H7 (cell line): ENCODE results near the gene LRRC27. TPM values are rescaled to one million over a fixed set of nuclear protein-coding genes. Genes with fewer than 3 reads are reported as not detected.

Experiments used
- DNase-seq: peaks from one replicate; pipeline ENCODE4 v3.0.0; 2012
- H3K27me3 ChIP-seq: 2 replicates; pipeline ENCODE4 v1.6.0; 2011; ENCODE audit warnings: mild to moderate bottlenecking, low read length; ENCODE audit not compliant: control insufficient read depth, insufficient read depth
- H3K36me3 ChIP-seq: replicated peaks from 2 replicates; pipeline ENCODE4 v1.5.1; 2011; ENCODE audit warnings: low read length; ENCODE audit not compliant: control insufficient read depth, insufficient read depth
- H3K4me3 ChIP-seq: 2 replicates; pipeline ENCODE4 v1.5.1; 2011; ENCODE audit warnings: low read depth, mild to moderate bottlenecking, control low read depth, low read length, moderate library complexity; ENCODE audit not compliant: insufficient read depth
- total RNA-seq: library from RNA; depleted of rRNA; stranded (reverse); fragments of >200 nt; shearing (Covaris generic); gene quantifications from 2 replicates; pipeline ENCODE4 v1.2.3, GENCODE V29; 2014

Gene LRRC27
- total RNA-seq, 1 experiment from 2014 or later, result 4.0 TPM

GRCh38 chr10:132418527-132419416 lies 86.8 kb downstream of the LRRC27 start:
- Histone ChIP-seq H3K4me3 (peak overlapping the region; percentile 14; the same call in 1 of the 2 replicates), H3K27me3 (no peaks in the 10 kb centered on the region), H3K36me3 (no peaks in the 10 kb centered on the region)
- DNase-seq, result peak; percentile 96

GRCh38 chr10:132419538-132420468 lies 87.8 kb downstream of the LRRC27 start:
- Histone ChIP-seq H3K4me3 (no peak overlapping the region), H3K36me3 (no peaks in the 10 kb centered on the region), H3K27me3 (no peaks in the 10 kb centered on the region)
- peak; percentile 91 for DNase-seq

GRCh38 chr10:132420469-132420980 lies 88.5 kb downstream of the LRRC27 start:
- peak; percentile 73 for DNase-seq
- no peaks in the 10 kb centered on the region for H3K27me3 ChIP-seq
- no peak overlapping the region for H3K4me3 ChIP-seq
- H3K36me3 ChIP-seq, result no peaks in the 10 kb centered on the region

- no peak overlapping the region for H3K4me3 ChIP-seq
- H3K36me3 ChIP-seq, result no peaks in the 10 kb centered on the region
- no peaks in the 10 kb centered on the region for H3K27me3 ChIP-seq
- peak; percentile 84 for DNase-seq
Observed at GRCh38 chr10:132420981-132421846, 89.2 kb downstream of the LRRC27 start.

- no peaks in the 10 kb centered on the region for H3K36me3 ChIP-seq
- no peaks in the 10 kb centered on the region for H3K27me3 ChIP-seq
- no peak overlapping the region for H3K4me3 ChIP-seq
- DNase-seq, result peak; percentile 72
Observed at GRCh38 chr10:132421847-132422751, 90.1 kb downstream of the LRRC27 start.

- no peak for DNase-seq
- no peak overlapping the region for H3K4me3 ChIP-seq
- H3K27me3 ChIP-seq, result no peaks in the 10 kb centered on the region
- no peaks in the 10 kb centered on the region for H3K36me3 ChIP-seq
Observed at GRCh38 chr10:132422903-132423825, 91.2 kb downstream of the LRRC27 start.

GRCh38 chr10:132423966-132424861 lies 92.2 kb downstream of the LRRC27 start:
- Histone ChIP-seq H3K27me3 (no peaks in the 10 kb centered on the region), H3K36me3 (no peaks in the 10 kb centered on the region), H3K4me3 (no peak overlapping the region)
- DNase-seq, result no peak

GRCh38 chr10:132425029-132425756 lies 93.2 kb downstream of the LRRC27 start:
- Histone ChIP-seq H3K27me3 (no peaks in the 10 kb centered on the region), H3K4me3 (no peak overlapping the region), H3K36me3 (no peaks in the 10 kb centered on the region)
- DNase-seq, result no peak

GRCh38 chr10:132425757-132426155 lies 93.8 kb downstream of the LRRC27 start:
- Histone ChIP-seq H3K4me3 (no peak overlapping the region), H3K27me3 (no peaks in the 10 kb centered on the region), H3K36me3 (no peaks in the 10 kb centered on the region)
- DNase-seq, result no peak

- Histone ChIP-seq H3K27me3 (no peaks in the 10 kb centered on the region), H3K36me3 (no peaks in the 10 kb centered on the region), H3K4me3 (no peak overlapping the region)
- no peak for DNase-seq
Observed at GRCh38 chr10:132427006-132427771, 95.2 kb downstream of the LRRC27 start.
